ENCODE data around the gene NDUFAF2. TPM values are rescaled to one million over a fixed set of nuclear protein-coding genes. Genes with fewer than 3 reads are reported as not detected.
A peak's percentile ranks its signal among the peaks of the same experiment; 100 is the strongest.

Gene NDUFAF2
- polyA plus RNA-seq, 1 experiment = 42.0 TPM

DNA sequence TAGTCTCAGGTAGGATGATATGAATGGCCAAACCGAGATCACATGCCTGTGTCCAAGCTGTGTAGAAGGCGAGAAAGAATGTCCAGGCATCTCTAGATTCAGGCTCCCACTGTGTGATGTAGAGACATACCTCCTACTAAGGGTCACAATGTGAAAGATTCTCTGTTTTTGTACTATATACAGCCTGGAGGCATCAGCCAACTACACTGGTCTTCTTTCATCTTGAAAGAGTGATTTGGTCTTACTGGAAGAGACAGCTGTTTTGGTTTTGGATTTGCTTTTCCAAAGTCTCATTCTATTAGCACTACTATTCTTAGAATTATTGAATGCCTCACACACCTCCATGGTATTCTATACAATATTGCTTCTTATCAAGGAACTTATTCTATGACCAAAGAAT lies 26.5 kb upstream of the NDUFAF2 start:
- DNase-seq (ENCODE audit: low read depth, low spot score) = no peak
- no peak overlapping the region for H3K27ac ChIP-seq (ENCODE audit: low read depth, low read length)
- ChIA-PET POLR2A (no interaction called here), CTCF (interaction anchor here (1.0 kb wide), 1 partner anchor 31 kb away, joined by 3 read pairs; no protein-coding TSS in a partner anchor)
- no peaks in the 10 kb centered on the region for H3K9me3 ChIP-seq (ENCODE audit: control insufficient read depth, insufficient read depth, low read length)
- TF ChIP-seq, protein P1, sequence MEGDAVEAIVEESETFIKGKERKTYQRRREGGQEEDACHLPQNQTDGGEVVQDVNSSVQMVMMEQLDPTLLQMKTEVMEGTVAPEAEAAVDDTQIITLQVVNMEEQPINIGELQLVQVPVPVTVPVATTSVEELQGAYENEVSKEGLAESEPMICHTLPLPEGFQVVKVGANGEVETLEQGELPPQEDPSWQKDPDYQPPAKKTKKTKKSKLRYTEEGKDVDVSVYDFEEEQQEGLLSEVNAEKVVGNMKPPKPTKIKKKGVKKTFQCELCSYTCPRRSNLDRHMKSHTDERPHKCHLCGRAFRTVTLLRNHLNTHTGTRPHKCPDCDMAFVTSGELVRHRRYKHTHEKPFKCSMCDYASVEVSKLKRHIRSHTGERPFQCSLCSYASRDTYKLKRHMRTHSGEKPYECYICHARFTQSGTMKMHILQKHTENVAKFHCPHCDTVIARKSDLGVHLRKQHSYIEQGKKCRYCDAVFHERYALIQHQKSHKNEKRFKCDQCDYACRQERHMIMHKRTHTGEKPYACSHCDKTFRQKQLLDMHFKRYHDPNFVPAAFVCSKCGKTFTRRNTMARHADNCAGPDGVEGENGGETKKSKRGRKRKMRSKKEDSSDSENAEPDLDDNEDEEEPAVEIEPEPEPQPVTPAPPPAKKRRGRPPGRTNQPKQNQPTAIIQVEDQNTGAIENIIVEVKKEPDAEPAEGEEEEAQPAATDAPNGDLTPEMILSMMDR (IDR thresholded peaks at IDR 0.05; ENCODE audit: low read depth, low read length) = no peak
- no peaks in the 10 kb centered on the region for H3K27me3 ChIP-seq (ENCODE audit: control insufficient read depth, insufficient read depth, low read length)
- no peak overlapping the region for H3K4me3 ChIP-seq (ENCODE audit: low read depth, low read length)

DNA sequence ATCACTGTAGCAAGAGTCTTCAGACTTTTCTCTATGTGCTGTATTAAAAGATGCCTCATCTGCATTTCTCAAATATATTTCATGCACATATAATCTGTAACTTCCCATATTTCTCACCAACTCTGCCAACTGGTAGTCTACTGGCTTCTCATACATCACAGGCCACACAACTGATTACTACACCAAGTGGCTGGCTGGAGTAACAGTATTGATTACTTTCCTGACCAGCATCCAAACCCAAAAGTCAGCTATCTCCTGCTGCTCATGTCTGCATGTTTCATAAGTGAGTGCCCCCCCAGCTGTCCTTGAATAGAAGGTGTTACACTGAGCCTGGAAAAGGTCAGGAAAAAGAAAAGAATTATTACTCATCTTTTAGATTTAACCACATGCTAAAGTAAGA lies 17.6 kb upstream of the NDUFAF2 start:
- ChIA-PET CTCF (interaction anchor here (1.5 kb wide), 1 partner anchor 10 kb away, joined by 4 read pairs; no protein-coding TSS in a partner anchor), POLR2A (no interaction called here)
- DNase-seq (ENCODE audit: low read depth, low spot score) = no peak

DNA sequence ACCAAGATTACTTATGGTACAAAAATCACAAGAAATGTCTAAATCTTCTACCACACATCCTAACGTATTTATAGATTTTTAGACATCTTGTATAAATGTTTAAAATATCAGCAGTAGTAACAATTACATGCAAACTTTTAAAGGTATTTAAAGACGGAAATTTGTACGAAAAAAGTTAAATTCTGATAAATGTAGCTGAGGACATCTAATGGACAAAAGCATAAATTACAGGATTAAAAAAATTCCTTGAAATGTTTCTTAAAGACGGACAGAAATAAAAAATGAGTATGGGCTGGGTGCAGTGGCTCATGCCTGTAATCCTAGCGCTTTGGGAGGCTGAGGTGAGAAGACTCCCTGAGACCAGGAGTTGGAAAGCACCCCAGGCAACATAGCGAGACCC lies 16.0 kb upstream of the NDUFAF2 start:
- TF ChIP-seq, protein P1 (IDR thresholded peaks at IDR 0.05; ENCODE audit: low read depth, low read length) = peak; percentile 31
- POLR2A ChIA-PET = no interaction called here
- Histone ChIP-seq H3K9me3 (ENCODE audit: control insufficient read depth, insufficient read depth, low read length) (no peaks in the 10 kb centered on the region), H3K4me3 (ENCODE audit: low read depth, low read length) (no peak overlapping the region), H3K27me3 (ENCODE audit: control insufficient read depth, insufficient read depth, low read length) (no peaks in the 10 kb centered on the region), H3K27ac (ENCODE audit: low read depth, low read length) (no peak overlapping the region)
- no peak for DNase-seq (ENCODE audit: low read depth, low spot score)
- CTCF ChIA-PET = interaction anchor here (0.6 to 1.4 kb wide), 7 partner anchors 9 to 730 kb away, joined by 3 to 5 read pairs (median 3); partner anchors contain the start of gene DEPDC1B

More for the DNA sequence above, 17.6 kb upstream of the NDUFAF2 start:
- Histone ChIP-seq H3K4me3 (ENCODE audit: low read depth, low read length) (no peak overlapping the region), H3K27me3 (ENCODE audit: control insufficient read depth, insufficient read depth, low read length) (no peaks in the 10 kb centered on the region), H3K27ac (ENCODE audit: low read depth, low read length) (no peak overlapping the region), H3K9me3 (ENCODE audit: control insufficient read depth, insufficient read depth, low read length) (no peaks in the 10 kb centered on the region)
- TF ChIP-seq, protein P1 (IDR thresholded peaks at IDR 0.05; ENCODE audit: low read depth, low read length) = no peak

DNA sequence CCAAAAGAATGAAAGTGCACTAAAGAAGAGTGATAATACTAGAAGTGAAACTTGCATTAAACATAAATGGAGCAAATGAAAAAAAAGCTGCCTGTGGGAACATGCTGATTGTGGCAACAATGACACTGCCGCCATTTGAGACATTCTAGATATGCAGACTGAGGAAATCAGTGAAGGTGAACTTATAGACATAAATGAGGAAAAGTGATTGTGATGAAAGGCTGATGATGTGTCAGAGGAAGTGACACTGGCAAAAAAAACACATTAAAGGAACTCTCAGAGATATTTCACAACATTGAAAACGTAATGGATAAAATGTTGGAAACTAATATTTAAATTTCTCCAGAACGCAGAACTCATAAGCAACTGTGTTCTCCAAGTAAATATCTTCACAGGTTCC lies 1.4 kb upstream of the NDUFAF2 start:
- CTCF ChIA-PET = no interaction called here
- H3K9me3 ChIP-seq (ENCODE audit: control insufficient read depth, insufficient read depth, low read length) = no peaks in the 10 kb centered on the region
- no peak overlapping the region; the same call in 1 of the 2 replicates for H3K4me3 ChIP-seq (ENCODE audit: low read depth, low read length)
- no peaks in the 10 kb centered on the region for H3K27me3 ChIP-seq (ENCODE audit: control insufficient read depth, insufficient read depth, low read length)
- TF ChIP-seq, protein P1 (IDR thresholded peaks at IDR 0.05; ENCODE audit: low read depth, low read length) = no peak
- DNase-seq (ENCODE audit: low read depth, low spot score) = no peak
- H3K27ac ChIP-seq (ENCODE audit: low read depth, low read length) = no peak overlapping the region
- POLR2A ChIA-PET = no interaction called here

DNA sequence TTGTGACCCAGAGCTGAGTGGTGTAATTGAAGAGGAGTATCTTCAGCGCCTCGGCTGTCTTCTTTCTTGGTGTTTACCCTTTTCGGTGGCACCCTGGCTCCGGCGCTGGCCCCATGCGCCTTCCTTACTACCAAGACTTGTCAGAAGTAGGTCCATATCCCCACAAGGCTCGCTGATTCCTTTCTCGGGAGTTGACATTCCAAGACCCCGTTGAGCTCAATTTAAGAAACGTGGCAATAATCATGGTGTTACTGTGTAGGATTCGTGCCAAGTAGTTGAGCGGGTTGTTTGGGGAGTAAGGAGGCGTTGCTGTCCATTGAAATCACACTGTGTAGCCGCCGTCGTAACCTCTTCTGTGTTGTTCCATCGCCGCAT lies 795 bp downstream of the NDUFAF2 start:
- H3K4me3 ChIP-seq (ENCODE audit: low read depth, low read length) = peak overlapping the region; percentile 96
- DNase-seq (ENCODE audit: low read depth, low spot score) = peak; percentile 10
- peak overlapping the region; percentile 88 for H3K27ac ChIP-seq (ENCODE audit: low read depth, low read length)
- ChIA-PET POLR2A (no interaction called here), CTCF (interaction anchor here (0.8 to 3.8 kb wide), 7 partner anchors 11 to 712 kb away, joined by 3 to 28 read pairs (median 4); partner anchors contain the start of gene DEPDC1B)
- TF ChIP-seq, protein P1 (IDR thresholded peaks at IDR 0.05; ENCODE audit: low read depth, low read length) = no peak
- H3K27me3 ChIP-seq (ENCODE audit: control insufficient read depth, insufficient read depth, low read length) = no peaks in the 10 kb centered on the region
- H3K9me3 ChIP-seq (ENCODE audit: control insufficient read depth, insufficient read depth, low read length) = no peaks in the 10 kb centered on the region

All from AG04450 (cell line).